ENCODE results near the gene RCBTB1. TPM values are rescaled to one million over a fixed set of nuclear protein-coding genes. Genes with fewer than 3 reads are reported as not detected.
A peak's percentile ranks its signal among the peaks of the same experiment; 100 is the strongest.
"Not testable (repeated sequence)": the region's sequence is repeated elsewhere in the genome, so short reads cannot be mapped to it uniquely, and the experiment has no call there.

RCBTB1 gene
- total RNA-seq, 2 donors from 2014 or later: 15.7 to 29.4 TPM

DNA sequence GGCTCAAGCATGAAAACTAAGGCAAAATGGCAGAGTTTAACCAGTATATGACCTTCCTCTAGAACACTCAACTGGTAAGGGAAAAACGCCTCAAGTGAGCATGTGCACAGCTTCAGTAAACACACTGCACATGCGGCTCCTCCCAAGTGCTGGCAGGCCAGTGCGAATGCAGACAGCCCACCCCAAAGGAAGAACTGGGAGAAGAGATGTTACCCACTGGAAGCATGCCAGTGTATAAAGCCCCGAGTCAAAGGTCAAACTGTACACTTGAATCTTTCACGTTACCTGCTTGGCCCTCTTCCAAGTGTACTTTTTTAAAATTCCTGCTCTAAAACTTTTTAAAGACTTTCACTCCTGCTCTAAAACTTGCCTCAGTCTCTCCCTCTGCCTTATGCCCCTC lies 19.2 kb upstream of the RCBTB1 start:
- intact Hi-C loops (cut with DNase I): loop anchor here (5.0 kb wide), 1 partner anchor 107 kb away; the partner anchor contains the start of gene PHF11
- WGBS: 48% methylated on average over 5 of the region's 5 CpGs
- TF ChIP-seq CTCF (IDR thresholded peaks at IDR 0.05): no peak
- TF ChIP-seq POLR2A (IDR thresholded peaks at IDR 0.05): no peak
- TF ChIP-seq POLR2AphosphoS5 (IDR thresholded peaks at IDR 0.05): no peak
- H3K4me3 ChIP-seq: no peak overlapping the region
- H3K27ac ChIP-seq: no peak overlapping the region
- no peaks in the 10 kb centered on the region for H3K27me3 ChIP-seq (replicated peaks; ENCODE audit: insufficient read depth)
- no peak for DNase-seq (ENCODE audit: low spot score)
- H3K9me3 ChIP-seq: no peaks in the 10 kb centered on the region
- no peaks in the 10 kb centered on the region for H3K4me1 ChIP-seq (replicated peaks)
- no peaks in the 10 kb centered on the region for H3K36me3 ChIP-seq

- 52% methylated on average over 7 of the region's 7 CpGs for WGBS
- not testable (repeated sequence) for H3K36me3 ChIP-seq; H3K9me3 ChIP-seq; H3K4me1 ChIP-seq (replicated peaks); H3K27me3 ChIP-seq (replicated peaks; ENCODE audit: insufficient read depth); H3K4me3 ChIP-seq; DNase-seq (ENCODE audit: low spot score)
- peak overlapping the region; percentile 52 to 65 for H3K27ac ChIP-seq
- intact Hi-C loops (cut with DNase I): loop anchor here (5.0 kb wide), 1 partner anchor 105 kb away; the partner anchor contains the start of gene PHF11
Observed at GRCh38 chr13:49602615-49603014, 17.3 kb upstream of the RCBTB1 start.

GRCh38 chr13:49602005-49602404 lies 16.6 kb upstream of the RCBTB1 start:
- Histone ChIP-seq H3K9me3 (no peaks in the 10 kb centered on the region), H3K36me3 (no peaks in the 10 kb centered on the region), H3K4me1 (replicated peaks) (no peaks in the 10 kb centered on the region), H3K4me3 (no peak overlapping the region), H3K27me3 (replicated peaks; ENCODE audit: insufficient read depth) (no peaks in the 10 kb centered on the region), H3K27ac (peak overlapping the region; percentile 52 to 65)
- peak; percentile 37 for DNase-seq (ENCODE audit: low spot score)
- intact Hi-C loops (cut with DNase I): loop anchor here (5.0 kb wide), 1 partner anchor 105 kb away; the partner anchor contains the start of gene PHF11
- 28% methylated on average over 1 of the region's 1 CpG for WGBS
- TF ChIP-seq CTCF (IDR thresholded peaks at IDR 0.05) (no peak), POLR2A (IDR thresholded peaks at IDR 0.05) (no peak), POLR2AphosphoS5 (IDR thresholded peaks at IDR 0.05) (peak; percentile 79)

GRCh38 chr13:49597043-49597641 lies 11.8 kb upstream of the RCBTB1 start:
- WGBS: 68% methylated on average over 11 of the region's 11 CpGs
- TF ChIP-seq POLR2AphosphoS5 (IDR thresholded peaks at IDR 0.05) (peak; percentile 13), CTCF (IDR thresholded peaks at IDR 0.05) (no peak), POLR2A (IDR thresholded peaks at IDR 0.05) (no peak)

DNA sequence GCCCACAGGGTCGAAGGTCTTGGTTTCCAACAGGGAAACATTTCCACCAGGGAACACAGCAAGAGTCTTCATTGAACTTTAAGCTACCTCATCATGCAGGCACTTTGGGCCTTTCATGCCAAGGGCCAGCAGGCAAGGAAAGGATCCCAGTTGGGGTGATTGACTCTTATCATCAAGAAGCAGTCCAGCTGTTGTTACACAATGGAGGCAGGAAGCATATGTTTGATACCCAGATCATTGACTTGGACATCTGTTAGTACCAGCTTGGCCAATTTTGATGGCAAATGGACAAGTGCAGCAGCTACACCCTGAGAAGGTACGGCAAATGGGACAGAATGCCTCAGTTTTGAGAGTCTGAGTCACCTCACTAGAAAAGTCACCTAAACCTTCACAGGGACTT lies 10.9 kb upstream of the RCBTB1 start:
- H3K36me3 ChIP-seq: no peaks in the 10 kb centered on the region
- H3K4me3 ChIP-seq: no peak overlapping the region
- H3K27ac ChIP-seq: no peak overlapping the region
- no peaks in the 10 kb centered on the region for H3K27me3 ChIP-seq (replicated peaks; ENCODE audit: insufficient read depth)
- no peaks in the 10 kb centered on the region for H3K9me3 ChIP-seq
- WGBS: 66% methylated on average over 2 of the region's 2 CpGs
- intact Hi-C loops (cut with DNase I): no loop called here
- no peaks in the 10 kb centered on the region for H3K4me1 ChIP-seq (replicated peaks)
- TF ChIP-seq POLR2AphosphoS5 (IDR thresholded peaks at IDR 0.05): no peak
- TF ChIP-seq POLR2A (IDR thresholded peaks at IDR 0.05): no peak
- TF ChIP-seq CTCF (IDR thresholded peaks at IDR 0.05): no peak
- DNase-seq (ENCODE audit: low spot score): no peak

More at GRCh38 chr13:49597043-49597641, 11.8 kb upstream of the RCBTB1 start:
- no peak for DNase-seq (ENCODE audit: low spot score)
- intact Hi-C loops (cut with DNase I): no loop called here
- Histone ChIP-seq H3K4me3 (no peak overlapping the region), H3K4me1 (replicated peaks) (no peaks in the 10 kb centered on the region), H3K27me3 (replicated peaks; ENCODE audit: insufficient read depth) (no peaks in the 10 kb centered on the region), H3K27ac (no peak overlapping the region), H3K36me3 (no peaks in the 10 kb centered on the region), H3K9me3 (no peaks in the 10 kb centered on the region)

Measured in prostate gland (tissue), 2 donors.